H9 (cell line): ENCODE results near the gene GET4. TPM values are rescaled to one million over a fixed set of nuclear protein-coding genes. Genes with fewer than 3 reads are reported as not detected.

Experiments
- DNase-seq: peaks from one replicate; pipeline ENCODE4 v3.0.0-alpha.2; 2017
- H2AFZ ChIP-seq: one replicate; pipeline ENCODE4 v1.6.1; 2013; ENCODE audit warnings: mild to moderate bottlenecking, low read length, control low read depth, moderate library complexity
- H2AK5ac ChIP-seq: 2 replicates; pipeline ENCODE4 v1.6.1; 2013; ENCODE audit warnings: low read length, control low read depth, mixed read lengths; ENCODE audit not compliant: insufficient read length
- H2BK120ac ChIP-seq: one replicate; pipeline ENCODE4 v1.6.1; 2013; ENCODE audit warnings: low read depth, mild to moderate bottlenecking, low read length, control low read depth, inconsistent platforms; ENCODE audit not compliant: poor library complexity, severe bottlenecking
- H2BK12ac ChIP-seq: 2 replicates; pipeline ENCODE4 v1.6.1; 2013; ENCODE audit warnings: low read length, control low read depth, mixed read lengths, low read depth; ENCODE audit not compliant: insufficient read length
- H2BK15ac ChIP-seq: 2 replicates; pipeline ENCODE4 v1.6.1; 2013; ENCODE audit warnings: low read depth, low read length, control low read depth
- H2BK20ac ChIP-seq: one replicate; pipeline ENCODE4 v1.6.1; 2013; ENCODE audit warnings: low read depth, mild to moderate bottlenecking, low read length, control low read depth, inconsistent platforms; ENCODE audit not compliant: poor library complexity, severe bottlenecking
- H2BK5ac ChIP-seq: 2 replicates; pipeline ENCODE4 v1.6.1; 2013; ENCODE audit warnings: low read length, control low read depth, mixed read lengths; ENCODE audit not compliant: insufficient read length
- H3K14ac ChIP-seq: 2 replicates; pipeline ENCODE4 v1.6.1; 2013; ENCODE audit warnings: low read length, control low read depth; ENCODE audit not compliant: insufficient read depth
- H3K18ac ChIP-seq: 2 replicates; pipeline ENCODE4 v1.6.1; 2013; ENCODE audit warnings: low read depth, mild to moderate bottlenecking, mixed read lengths, low read length, control low read depth; ENCODE audit not compliant: insufficient read length
- H3K23ac ChIP-seq: 2 replicates; pipeline ENCODE4 v1.6.1; 2013; ENCODE audit warnings: low read length, control low read depth, mixed read lengths, low read depth; ENCODE audit not compliant: insufficient read length
- H3K23me2 ChIP-seq: 2 replicates; pipeline ENCODE4 v1.6.1; 2013; ENCODE audit warnings: low read depth, mild to moderate bottlenecking, mixed read lengths, low read length, control low read depth; ENCODE audit not compliant: insufficient read length, poor library complexity, severe bottlenecking
- H3K27ac ChIP-seq: 2 replicates; pipeline ENCODE4 v1.5.1; 2013; ENCODE audit warnings: low read length, control low read depth, mixed read lengths, low read depth; ENCODE audit not compliant: insufficient read length
- H3K27me3 ChIP-seq: 2 replicates; pipeline ENCODE4 v1.6.1; 2013; ENCODE audit warnings: low read length, control low read depth, inconsistent platforms; ENCODE audit not compliant: insufficient read depth
- H3K4ac ChIP-seq: 2 replicates; pipeline ENCODE4 v1.6.1; 2013; ENCODE audit warnings: low read depth, mild to moderate bottlenecking, control low read depth, inconsistent platforms, low read length, moderate library complexity
- H3K4me1 ChIP-seq: 2 replicates; pipeline ENCODE4 v1.6.1; 2013; ENCODE audit warnings: low read length, control low read depth, inconsistent platforms; ENCODE audit not compliant: insufficient read depth
- H3K4me2 ChIP-seq: 2 replicates; pipeline ENCODE4 v1.6.1; 2013; ENCODE audit warnings: low read length, control low read depth, mixed read lengths; ENCODE audit not compliant: insufficient read length, insufficient read depth
- H3K56ac ChIP-seq: 2 replicates; pipeline ENCODE4 v1.6.1; 2013; ENCODE audit warnings: low read depth, mild to moderate bottlenecking, mixed read lengths, low read length, control low read depth; ENCODE audit not compliant: insufficient read length
- H3K79me1 ChIP-seq: 2 replicates; pipeline ENCODE4 v1.6.1; 2013; ENCODE audit warnings: low read depth, mild to moderate bottlenecking, moderate library complexity, low read length, control low read depth, inconsistent platforms; ENCODE audit not compliant: insufficient read depth, poor library complexity, severe bottlenecking
- H3K79me2 ChIP-seq: 2 replicates; pipeline ENCODE4 v1.6.1; 2013; ENCODE audit warnings: low read length, control low read depth, inconsistent platforms; ENCODE audit not compliant: insufficient read depth
- H3K9ac ChIP-seq: 2 replicates; pipeline ENCODE4 v1.6.1; 2013; ENCODE audit warnings: low read length, control low read depth, mixed read lengths; ENCODE audit not compliant: insufficient read length; ENCODE audit errors: extremely low read depth
- H3K9me3 ChIP-seq: one replicate; pipeline ENCODE4 v1.6.1; 2013; ENCODE audit warnings: low read depth, low read length, inconsistent platforms; ENCODE audit not compliant: control insufficient read depth
- H3T11ph ChIP-seq: one replicate; pipeline ENCODE4 v1.6.1; 2013; ENCODE audit warnings: mild to moderate bottlenecking, low read length, control low read depth, inconsistent platforms
- H4K20me1 ChIP-seq: one replicate; pipeline ENCODE4 v1.6.1; 2013; ENCODE audit not compliant: control insufficient read depth, insufficient read length, insufficient read depth
- H4K5ac ChIP-seq: 2 replicates; pipeline ENCODE4 v1.6.1; 2013; ENCODE audit warnings: low read depth, mild to moderate bottlenecking, mixed read lengths, low read length, control low read depth; ENCODE audit not compliant: insufficient read length
- H4K8ac ChIP-seq: replicated peaks from 2 replicates; pipeline ENCODE4 v1.6.1; 2013; ENCODE audit warnings: low read length, control low read depth, mixed read lengths, low read depth; ENCODE audit not compliant: insufficient read length
- H4K91ac ChIP-seq: 2 replicates; pipeline ENCODE4 v1.6.1; 2013; ENCODE audit warnings: low read depth, mild to moderate bottlenecking, moderate library complexity, mixed read lengths, low read length, control low read depth; ENCODE audit not compliant: insufficient read length
- H3K27ac Mint-ChIP-seq, 3 experiments: 2 replicates in 2 of 3; 3 replicates in 1 of 3; pipeline ENCODE4 v1.8.0; 2020 to 2021; ENCODE audit warnings: mixed read lengths in 3 of 3, mild to moderate bottlenecking in 1 of 3, moderate library complexity in 1 of 3
- H3K27me3 Mint-ChIP-seq: 2 replicates; pipeline ENCODE4 v1.8.0; 2021; ENCODE audit warnings: low read depth, mild to moderate bottlenecking, moderate library complexity, mixed read lengths
- H3K36me3 Mint-ChIP-seq, 3 experiments: 2 replicates in 2 of 3; 3 replicates in 1 of 3; pipeline ENCODE4 v1.8.0; 2020 to 2021; ENCODE audit warnings: low read depth in 3 of 3, mixed read lengths in 3 of 3; ENCODE audit not compliant: insufficient read depth in 1 of 3
- H3K4me1 Mint-ChIP-seq, 2 experiments: 2 replicates each; pipeline ENCODE4 v1.8.0; 2020; ENCODE audit warnings: mixed read lengths in 2 of 2
- H3K4me3 Mint-ChIP-seq, 2 experiments: 2 replicates in 1 of 2; 3 replicates in 1 of 2; pipeline ENCODE4 v1.8.0; 2020 to 2021; ENCODE audit warnings: mild to moderate bottlenecking in 2 of 2, mixed read lengths in 2 of 2, moderate library complexity in 1 of 2
- H3K9me3 Mint-ChIP-seq, 2 experiments: 2 replicates in 1 of 2; 3 replicates in 1 of 2; pipeline ENCODE4 v1.8.0; 2020; ENCODE audit warnings: mild to moderate bottlenecking in 2 of 2, mixed read lengths in 2 of 2, moderate library complexity in 1 of 2
- CTCF ChIP-seq: fragments of 200-600 bp; sonication (generic); conservative IDR thresholded peaks from 3 replicates; pipeline ENCODE4 v1.8.0; 2021; ENCODE audit warnings: antibody characterized with exemption, mild to moderate bottlenecking
- WGBS: extraction: QIAGEN DNeasy Blood & Tissue Kit; methylation state at CpG from one replicate; pipeline ENCODE4 v1.1.7; 2013; ENCODE audit warnings: missing lambda C conversion rate, low lambda C conversion rate, mixed read lengths; ENCODE audit not compliant: insufficient read length; ENCODE audit errors: extremely low coverage; 5-methylcytosine and 5-hydroxymethylcytosine counted together
- total RNA-seq: library from RNA; stranded (reverse); gene quantifications from 2 replicates; pipeline ENCODE4 v1.2.1, GENCODE V29; 2021

GET4 gene
- total RNA-seq, 1 experiment from 2014 or later = 70.2 TPM

- H2AFZ ChIP-seq = no peak overlapping the region
- H4K20me1 ChIP-seq = peaks cover 3% of the 10 kb centered on the region
- no peak overlapping the region for H2BK20ac ChIP-seq
- peaks cover 2 to 4% of the 10 kb centered on the region in 2 experiments; a peak in 1 of 4 replicates for H3K4me1 Mint-ChIP-seq
- H4K91ac ChIP-seq = no peak overlapping the region
- peak overlapping the region; percentile 20 for H3K4me2 ChIP-seq
- no peak overlapping the region for H2BK12ac ChIP-seq
- H3K9me3 ChIP-seq = no peaks in the 10 kb centered on the region
- peaks cover 1% of the 10 kb centered on the region; the same call in 1 of the 2 replicates for H3K27me3 Mint-ChIP-seq
- no peaks in the 10 kb centered on the region for H3K9me3 Mint-ChIP-seq
- H3K79me2 ChIP-seq = peaks cover 9% of the 10 kb centered on the region; the same call in 1 of the 2 replicates
- no peaks in the 10 kb centered on the region for H3K23me2 ChIP-seq
- peak overlapping the region in 2 of 3 experiments; percentile 27 to 75; a peak in 2 of 7 replicates for H3K27ac Mint-ChIP-seq
- no peak overlapping the region for H3K56ac ChIP-seq
- peaks cover 38 to 62% (median 51%) of the 10 kb centered on the region in 3 experiments for H3K36me3 Mint-ChIP-seq
- no peak overlapping the region for H3K4ac ChIP-seq
- H3K79me1 ChIP-seq = peaks cover 6% of the 10 kb centered on the region
- H4K8ac ChIP-seq = no peak overlapping the region
- H3T11ph ChIP-seq = no peak overlapping the region
- no peak overlapping the region for H3K9ac ChIP-seq
- no peaks in the 10 kb centered on the region for H3K4me1 ChIP-seq
- H3K4me3 Mint-ChIP-seq = no peak overlapping the region
- H3K27me3 ChIP-seq = no peaks in the 10 kb centered on the region
- no peak overlapping the region for H2AK5ac ChIP-seq
- H4K5ac ChIP-seq = no peak overlapping the region
- no peak overlapping the region for H2BK15ac ChIP-seq
- H3K27ac ChIP-seq = no peak overlapping the region
- H2BK5ac ChIP-seq = no peak overlapping the region
- TF ChIP-seq CTCF = no peak
- no peak overlapping the region for H3K23ac ChIP-seq
- no peak overlapping the region for H2BK120ac ChIP-seq
- WGBS = no CpG with 5 or more reads among the region's 15 CpGs
- DNase-seq = no peak
- no peak overlapping the region for H3K14ac ChIP-seq
- no peak overlapping the region for H3K18ac ChIP-seq
Observed at GRCh38 chr7:889025-889390, 12.7 kb downstream of the GET4 start.
